ACHN (cell line): ENCODE data around the gene CHP2.

ENCODE experiments used
- DNase-seq: peaks from one replicate; pipeline ENCODE4 v3.0.0-alpha.2; 2015
- in situ Hi-C: cut with HindIII; loops from 2 replicates; pipeline ENCODE4 v1.10.0; 2017; ENCODE audit warnings: low sequenced_read_pairs, low pct_ligation_motif_present, low pct_unique_long_range_greater_than_20kb

CHP2 gene

GRCh38 chr16:23788685-23789084 is 33.9 kb downstream of the CHP2 start:
- DNase-seq = no peak
- in situ Hi-C loops = loop anchor here (25.0 kb wide), 1 partner anchor 224 kb away; no protein-coding TSS in a partner anchor

- DNase-seq = no peak
- in situ Hi-C loops = loop anchor here (25.0 kb wide), 1 partner anchor 217 kb away; no protein-coding TSS in a partner anchor
Measured at GRCh38 chr16:23795378-23795777, 40.6 kb downstream of the CHP2 start.

GRCh38 chr16:23796941-23797340 is 42.1 kb downstream of the CHP2 start:
- in situ Hi-C loops = loop anchor here (25.0 kb wide), 1 partner anchor 215 kb away; no protein-coding TSS in a partner anchor

GRCh38 chr16:23801378-23801777 is 46.6 kb downstream of the CHP2 start:
- peak; percentile 69 for DNase-seq
- in situ Hi-C loops = no loop called here

More at GRCh38 chr16:23796941-23797340, 42.1 kb downstream of the CHP2 start:
- DNase-seq = no peak

GRCh38 chr16:23802776-23803175 is 48.0 kb downstream of the CHP2 start:
- DNase-seq = no peak

GRCh38 chr16:23803591-23804123 is 48.8 kb downstream of the CHP2 start:
- peak; percentile 73 for DNase-seq
- in situ Hi-C loops = no loop called here

More at GRCh38 chr16:23802776-23803175, 48.0 kb downstream of the CHP2 start:
- in situ Hi-C loops = no loop called here

- in situ Hi-C loops = no loop called here
- no peak for DNase-seq
Measured at GRCh38 chr16:23807028-23807427, 52.2 kb downstream of the CHP2 start.
